GM13976 (cell line): Measurements from ENCODE around the gene MAPT.

ENCODE experiments used
- DNase-seq: peaks from one replicate; pipeline ENCODE4 v3.0.0; 2012; ENCODE audit warnings: low spot score
- CTCF ChIP-seq: IDR thresholded peaks from 2 replicates; pipeline ENCODE4 v1.5.1; 2012; ENCODE audit warnings: borderline replicate concordance, mild to moderate bottlenecking; ENCODE audit not compliant: insufficient read depth; ENCODE audit errors: extremely low read depth, missing control alignments, control extremely low read depth
- in situ Hi-C: fragments of 300-500 bp; cut with MboI; formaldehyde crosslinking; loops from one replicate; pipeline ENCODE4 v1.12.0; 2022; ENCODE audit warnings: low sequenced_read_pairs, mixed read lengths, inconsistent platforms; ENCODE audit not compliant: unreplicated experiment

MAPT gene

GRCh38 chr17:45993962-45994627, 99.7 kb downstream of the MAPT start:
- TF ChIP-seq CTCF = no peak
- DNase-seq = no peak
- in situ Hi-C loops = no loop called here

- no peak for DNase-seq
- in situ Hi-C loops = no loop called here
- TF ChIP-seq CTCF = no peak
These were observed 100.6 kb downstream of the MAPT start for GRCh38 chr17:45994987-45995386.

GRCh38 chr17:45995627-45996270, 101.4 kb downstream of the MAPT start:
- in situ Hi-C loops = no loop called here
- no peak for DNase-seq
- no peak for TF ChIP-seq CTCF

- in situ Hi-C loops = no loop called here
- no peak for DNase-seq
- no peak for TF ChIP-seq CTCF
These were observed 102.1 kb downstream of the MAPT start for GRCh38 chr17:45996282-45996937.

- in situ Hi-C loops = no loop called here
- DNase-seq = no peak
- no peak for TF ChIP-seq CTCF
These were observed 102.8 kb downstream of the MAPT start for GRCh38 chr17:45997166-45997565.

- TF ChIP-seq CTCF = no peak
- no peak for DNase-seq
- in situ Hi-C loops = no loop called here
These were observed 103.3 kb downstream of the MAPT start for GRCh38 chr17:45997624-45998023.
